Measurements from ENCODE around the gene HMCN2.
"Not testable (repeated sequence)": the region's sequence is repeated elsewhere in the genome, so short reads cannot be mapped to it uniquely, and the experiment has no call there.

The HMCN2 gene

GRCh38 chr9:130433947-130434262, 168.3 kb downstream of the HMCN2 start:
- Histone ChIP-seq H3K9ac (ENCODE audit: low read length) (no peak overlapping the region), H3K9me2 (replicated peaks; ENCODE audit: insufficient read depth, low read length) (no peaks in the 10 kb centered on the region), H3K36me3 (replicated peaks; ENCODE audit: insufficient read depth, low read length) (no peaks in the 10 kb centered on the region), H2AFZ (ENCODE audit: low read length) (no peak overlapping the region), H3K4me1 (ENCODE audit: low read length) (no peaks in the 10 kb centered on the region), H3K79me2 (ENCODE audit: low read length) (no peaks in the 10 kb centered on the region), H3K9me3 (replicated peaks; ENCODE audit: insufficient read depth, low read length) (no peaks in the 10 kb centered on the region), H3K4me2 (ENCODE audit: low read depth, low read length) (no peak overlapping the region), H3K27ac (ENCODE audit: low read length) (no peak overlapping the region), H4K20me1 (ENCODE audit: insufficient read depth, low read length) (no peaks in the 10 kb centered on the region), H3K27me3 (replicated peaks; ENCODE audit: insufficient read depth, low read length) (peaks cover 92% of the 10 kb centered on the region), H3K4me3 (ENCODE audit: low read length) (no peak overlapping the region), H3F3A (ENCODE audit: insufficient read depth, low read length) (no peaks in the 10 kb centered on the region)
- no peak for DNase-seq
- no peak for TF ChIP-seq EZH2phosphoT487 (IDR thresholded peaks at IDR 0.05; ENCODE audit: low read length)
- no peak for TF ChIP-seq CTCF (IDR thresholded peaks at IDR 0.05; ENCODE audit: low read length)
- no peak for TF ChIP-seq EZH2 (optimal IDR thresholded peaks at IDR 0.05; ENCODE audit: low read depth, low read length)

- DNase-seq; H3K4me1 ChIP-seq (ENCODE audit: low read length); H3K9ac ChIP-seq (ENCODE audit: low read length); H4K20me1 ChIP-seq (ENCODE audit: insufficient read depth, low read length); H3K4me2 ChIP-seq (ENCODE audit: low read depth, low read length); H3K36me3 ChIP-seq (replicated peaks; ENCODE audit: insufficient read depth, low read length); H3K9me3 ChIP-seq (replicated peaks; ENCODE audit: insufficient read depth, low read length); H3K4me3 ChIP-seq (ENCODE audit: low read length); H3K27ac ChIP-seq (ENCODE audit: low read length); H3K9me2 ChIP-seq (replicated peaks; ENCODE audit: insufficient read depth, low read length); H3F3A ChIP-seq (ENCODE audit: insufficient read depth, low read length); H3K79me2 ChIP-seq (ENCODE audit: low read length); H2AFZ ChIP-seq (ENCODE audit: low read length): not testable (repeated sequence)
- peaks cover 91% of the 10 kb centered on the region for H3K27me3 ChIP-seq (replicated peaks; ENCODE audit: insufficient read depth, low read length)
Observed at GRCh38 chr9:130434656-130435055, 169.1 kb downstream of the HMCN2 start.

GRCh38 chr9:130437011-130437789, 171.6 kb downstream of the HMCN2 start:
- Histone ChIP-seq H4K20me1 (ENCODE audit: insufficient read depth, low read length) (no peaks in the 10 kb centered on the region), H3K27me3 (replicated peaks; ENCODE audit: insufficient read depth, low read length) (peaks cover 88% of the 10 kb centered on the region), H3K79me2 (ENCODE audit: low read length) (no peaks in the 10 kb centered on the region), H2AFZ (ENCODE audit: low read length) (no peak overlapping the region), H3K9ac (ENCODE audit: low read length) (no peak overlapping the region), H3K4me1 (ENCODE audit: low read length) (no peaks in the 10 kb centered on the region), H3K27ac (ENCODE audit: low read length) (no peak overlapping the region), H3F3A (ENCODE audit: insufficient read depth, low read length) (no peaks in the 10 kb centered on the region), H3K4me2 (ENCODE audit: low read depth, low read length) (no peak overlapping the region), H3K9me3 (replicated peaks; ENCODE audit: insufficient read depth, low read length) (no peaks in the 10 kb centered on the region; the same call in 1 of the 2 replicates), H3K9me2 (replicated peaks; ENCODE audit: insufficient read depth, low read length) (no peaks in the 10 kb centered on the region), H3K36me3 (replicated peaks; ENCODE audit: insufficient read depth, low read length) (no peaks in the 10 kb centered on the region), H3K4me3 (ENCODE audit: low read length) (no peak overlapping the region)
- DNase-seq = no peak
- TF ChIP-seq EZH2phosphoT487 (IDR thresholded peaks at IDR 0.05; ENCODE audit: low read length) (no peak), CTCF (IDR thresholded peaks at IDR 0.05; ENCODE audit: low read length) (no peak), EZH2 (optimal IDR thresholded peaks at IDR 0.05; ENCODE audit: low read depth, low read length) (no peak)

- H3K79me2 ChIP-seq (ENCODE audit: low read length) = no peaks in the 10 kb centered on the region
- H3K9me2 ChIP-seq (replicated peaks; ENCODE audit: insufficient read depth, low read length) = no peaks in the 10 kb centered on the region
- no peaks in the 10 kb centered on the region for H3F3A ChIP-seq (ENCODE audit: insufficient read depth, low read length)
- H3K36me3 ChIP-seq (replicated peaks; ENCODE audit: insufficient read depth, low read length) = no peaks in the 10 kb centered on the region
- H2AFZ ChIP-seq (ENCODE audit: low read length) = no peak overlapping the region
- H3K27me3 ChIP-seq (replicated peaks; ENCODE audit: insufficient read depth, low read length) = peaks cover 80% of the 10 kb centered on the region
- H3K9me3 ChIP-seq (replicated peaks; ENCODE audit: insufficient read depth, low read length) = no peaks in the 10 kb centered on the region; the same call in 1 of the 2 replicates
- TF ChIP-seq EZH2phosphoT487 (IDR thresholded peaks at IDR 0.05; ENCODE audit: low read length) (no peak), EZH2 (optimal IDR thresholded peaks at IDR 0.05; ENCODE audit: low read depth, low read length) (no peak), CTCF (IDR thresholded peaks at IDR 0.05; ENCODE audit: low read length) (no peak)
- no peak for DNase-seq
- no peaks in the 10 kb centered on the region for H4K20me1 ChIP-seq (ENCODE audit: insufficient read depth, low read length)
- H3K27ac ChIP-seq (ENCODE audit: low read length) = no peak overlapping the region
- no peaks in the 10 kb centered on the region for H3K4me1 ChIP-seq (ENCODE audit: low read length)
- no peak overlapping the region for H3K9ac ChIP-seq (ENCODE audit: low read length)
- no peak overlapping the region for H3K4me3 ChIP-seq (ENCODE audit: low read length)
- no peak overlapping the region for H3K4me2 ChIP-seq (ENCODE audit: low read depth, low read length)
Observed at GRCh38 chr9:130438382-130438981, 172.9 kb downstream of the HMCN2 start.
